ENCODE results near the gene KHK.
"Not testable (repeated sequence)": the region's sequence is repeated elsewhere in the genome, so short reads cannot be mapped to it uniquely, and the experiment has no call there.

KHK gene

DNA sequence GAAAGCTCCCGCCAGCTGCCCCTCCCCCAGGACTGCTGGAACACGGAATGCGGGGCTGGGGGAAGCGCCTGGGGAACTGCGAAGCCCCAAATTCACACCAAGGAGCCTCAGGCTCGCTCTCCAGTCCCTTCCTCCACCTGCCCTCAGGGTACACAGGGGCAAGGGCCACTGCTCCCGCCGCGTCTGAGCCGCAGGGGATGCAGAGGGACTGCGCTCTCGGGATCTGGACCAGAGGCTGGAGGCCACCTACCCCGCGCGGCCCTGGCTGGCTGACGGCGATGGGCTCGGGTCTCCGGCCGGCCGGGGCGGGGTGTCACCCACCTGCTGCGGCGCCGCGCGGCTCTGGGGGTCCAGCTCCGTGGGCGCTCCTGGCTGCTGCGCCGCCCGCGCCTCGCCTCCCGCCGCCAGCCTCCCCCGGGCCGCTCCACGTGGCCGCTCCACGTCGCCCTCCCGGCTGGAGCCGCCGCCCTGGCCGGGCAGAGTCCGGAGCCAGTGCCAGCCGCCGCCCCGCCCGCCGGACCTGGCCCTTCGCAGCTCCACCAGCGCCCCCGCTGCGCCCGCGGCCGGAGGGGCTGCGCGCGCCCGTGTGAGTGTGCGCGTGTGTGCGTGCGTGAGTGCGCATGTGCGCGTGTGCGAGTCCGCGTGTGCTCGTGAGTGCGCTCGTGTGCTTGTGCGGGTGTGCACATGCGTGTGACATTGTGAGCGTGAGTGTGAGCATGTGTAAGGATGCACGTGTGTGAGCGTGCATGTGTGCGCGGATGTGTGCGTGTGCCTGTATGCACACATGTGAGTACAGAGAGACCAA lies 32.2 kb downstream of the KHK start, which contains the start of gene CGREF1:
Gene CGREF1 (minus strand): TSS at position 604 of the 805 bp plus-strand sequence. CDS start 14,762 bp downstream, outside the sequence.
- no peak within 1 kb of the TSS for H3K27ac ChIP-seq

DNA sequence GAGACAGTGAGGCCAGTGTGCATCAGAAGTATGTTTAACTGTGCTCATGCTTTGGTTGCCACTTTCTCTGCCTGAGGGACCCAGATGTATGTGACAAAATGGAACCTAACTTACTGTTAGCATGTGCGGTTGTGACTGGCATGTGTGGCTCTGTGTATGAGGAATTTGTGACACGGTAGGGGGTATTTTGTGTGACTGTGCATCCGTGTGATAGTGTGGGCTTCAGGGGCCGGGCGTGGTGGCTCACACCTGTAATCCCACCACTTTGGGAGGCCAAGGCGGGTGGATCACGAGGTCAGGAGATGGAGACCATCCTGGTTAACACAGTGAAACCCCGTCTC lies 32.7 kb downstream of the KHK start:
- peak overlapping the region in 4 of 7 experiments; percentile 30 to 53 (median 42) for H3K4me3 ChIP-seq
- H3K27ac ChIP-seq, result not testable (repeated sequence)

More for the DNA sequence above, 32.2 kb downstream of the KHK start, which contains the start of gene CGREF1:
- peak within 1 kb of the TSS; percentile 24 to 53 (median 35) for H3K4me3 ChIP-seq

DNA sequence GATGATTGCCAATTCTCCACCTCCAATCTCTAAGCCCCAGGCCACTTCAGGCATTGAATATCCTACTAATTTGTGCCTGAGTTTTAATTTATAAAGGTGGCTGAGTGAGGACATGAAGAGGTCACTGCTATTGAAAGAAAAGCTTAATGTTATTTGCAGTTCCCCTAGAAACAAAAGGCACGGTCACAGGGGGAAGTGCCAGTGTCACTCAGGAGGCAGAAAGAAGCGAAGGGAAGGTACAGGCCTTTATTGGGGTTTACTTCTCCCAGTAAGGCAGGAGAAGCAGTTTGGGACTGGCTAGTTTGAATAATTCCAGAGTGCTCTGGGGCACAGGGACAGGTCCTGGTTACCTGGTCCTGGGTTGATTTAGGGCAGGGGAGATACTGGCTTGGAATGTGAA lies 35.3 kb downstream of the KHK start:
- Histone ChIP-seq H3K27ac (no peak overlapping the region), H3K4me3 (no peak overlapping the region)

DNA sequence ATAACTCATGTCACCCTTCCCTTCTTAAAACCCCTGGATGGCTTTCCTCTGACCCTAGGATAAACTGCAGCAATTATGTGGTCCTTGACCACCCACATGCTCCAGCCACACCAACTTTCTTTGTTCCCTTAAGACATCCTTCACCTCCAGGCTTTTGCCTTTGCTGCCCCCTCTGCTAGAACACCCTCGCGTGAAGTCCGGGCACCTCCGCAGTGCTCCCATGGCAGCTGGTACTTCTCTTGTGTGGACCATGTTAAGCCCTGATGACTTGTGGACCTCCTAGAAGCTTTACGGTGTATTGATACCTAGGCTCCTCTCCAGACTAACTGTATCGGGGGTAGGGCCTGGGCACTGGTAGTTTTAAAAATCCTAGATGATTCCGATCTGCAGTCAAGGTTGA lies 36.2 kb downstream of the KHK start:
- H3K27ac ChIP-seq, result peak overlapping the region in 2 of 21 experiments; percentile 39 to 40
- peak overlapping the region in 2 of 7 experiments; percentile 64 to 72 for H3K4me3 ChIP-seq

DNA sequence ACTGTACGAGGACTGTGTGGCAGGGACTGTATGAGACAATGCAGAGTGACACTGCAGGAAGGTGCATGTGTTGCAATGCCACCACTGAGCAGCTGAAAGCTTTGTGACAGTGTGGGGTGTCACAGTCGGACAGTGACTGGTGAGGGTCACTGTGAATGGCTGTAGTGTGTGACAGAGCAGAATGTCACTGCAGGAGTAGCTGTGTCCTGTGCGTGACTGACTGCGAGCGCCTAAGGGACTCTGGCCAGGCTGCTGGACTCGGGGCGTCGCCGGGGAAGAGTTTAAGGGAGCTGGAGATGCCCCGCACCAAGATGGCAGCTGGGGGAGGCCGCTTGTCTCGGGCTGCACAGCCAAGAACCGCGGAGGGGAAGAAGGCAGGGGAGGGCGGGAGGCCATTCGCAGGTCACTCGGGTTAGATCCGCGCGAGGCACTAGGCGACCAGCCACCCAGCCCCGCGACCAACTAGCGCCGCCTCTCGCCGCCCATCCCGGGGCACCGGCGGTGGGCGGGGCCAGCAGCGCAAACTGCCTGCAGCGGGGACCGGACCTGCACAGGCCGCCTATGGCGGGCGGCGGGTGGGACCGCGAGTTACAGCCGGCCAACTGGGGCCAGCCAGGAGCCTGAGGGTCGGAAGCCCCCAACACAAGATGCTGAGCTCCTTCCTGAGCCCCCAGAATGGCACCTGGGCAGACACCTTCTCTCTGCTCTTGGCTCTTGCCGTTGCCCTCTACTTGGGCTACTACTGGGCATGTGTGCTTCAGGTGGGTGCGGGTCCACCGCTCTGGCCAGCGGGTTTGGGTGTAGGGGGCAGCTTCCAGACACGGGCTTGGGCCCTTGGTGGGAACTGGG lies 37.0 kb downstream of the KHK start, which contains the start of gene ABHD1:
Gene ABHD1 (plus strand): TSS at position 514 of the 849 bp plus-strand sequence. CDS start 134 bp downstream, at position 648.
- peak within 1 kb of the TSS in 16 of 21 experiments; percentile 9 to 81 (median 47) for H3K27ac ChIP-seq
- peak within 1 kb of the TSS; percentile 36 to 72 (median 50) for H3K4me3 ChIP-seq

DNA sequence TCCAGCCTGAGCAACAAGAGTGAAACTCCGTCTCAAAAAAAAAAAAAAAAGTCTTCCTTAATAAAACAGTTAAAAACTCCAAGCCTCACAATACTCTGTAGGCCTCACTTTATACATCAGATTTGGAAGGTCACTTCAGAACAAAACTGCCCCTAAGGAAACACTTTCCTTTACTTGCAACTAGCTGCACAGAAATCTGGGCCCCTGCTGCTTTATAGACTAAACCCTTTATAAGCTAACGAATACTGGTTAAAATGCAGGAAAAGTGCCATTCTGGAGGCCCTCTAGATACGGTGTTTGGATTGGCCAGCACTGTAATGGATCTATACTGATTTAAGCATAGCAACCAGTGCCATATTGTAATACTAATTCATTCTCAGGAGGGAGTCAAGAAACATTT lies 38.5 kb downstream of the KHK start:
- H3K4me3 ChIP-seq, result no peak overlapping the region
- H3K27ac ChIP-seq, result no peak overlapping the region

DNA sequence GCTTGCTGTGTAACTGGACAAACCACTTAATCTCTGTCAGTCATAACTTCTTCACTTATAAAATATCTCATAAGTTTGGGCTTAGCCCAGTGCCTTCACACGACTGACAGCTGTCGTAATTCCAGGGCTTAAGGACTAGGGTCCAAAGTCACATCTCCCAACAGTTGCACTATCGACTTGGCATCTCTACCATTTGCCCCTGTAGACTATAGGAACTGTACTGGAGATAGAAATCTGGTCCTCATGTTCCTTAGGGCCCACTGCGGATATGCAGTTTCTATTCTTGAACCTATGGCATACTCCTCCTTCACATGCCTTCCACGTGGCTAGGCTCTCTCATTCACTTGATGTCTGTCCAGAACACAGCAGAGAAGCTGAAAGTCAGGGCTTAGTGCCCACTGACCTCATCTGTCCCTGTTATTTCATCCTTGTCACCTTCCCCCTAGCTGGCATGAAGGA lies 39.7 kb downstream of the KHK start:
- no peak overlapping the region for H3K27ac ChIP-seq
- H3K4me3 ChIP-seq, result no peak overlapping the region

DNA sequence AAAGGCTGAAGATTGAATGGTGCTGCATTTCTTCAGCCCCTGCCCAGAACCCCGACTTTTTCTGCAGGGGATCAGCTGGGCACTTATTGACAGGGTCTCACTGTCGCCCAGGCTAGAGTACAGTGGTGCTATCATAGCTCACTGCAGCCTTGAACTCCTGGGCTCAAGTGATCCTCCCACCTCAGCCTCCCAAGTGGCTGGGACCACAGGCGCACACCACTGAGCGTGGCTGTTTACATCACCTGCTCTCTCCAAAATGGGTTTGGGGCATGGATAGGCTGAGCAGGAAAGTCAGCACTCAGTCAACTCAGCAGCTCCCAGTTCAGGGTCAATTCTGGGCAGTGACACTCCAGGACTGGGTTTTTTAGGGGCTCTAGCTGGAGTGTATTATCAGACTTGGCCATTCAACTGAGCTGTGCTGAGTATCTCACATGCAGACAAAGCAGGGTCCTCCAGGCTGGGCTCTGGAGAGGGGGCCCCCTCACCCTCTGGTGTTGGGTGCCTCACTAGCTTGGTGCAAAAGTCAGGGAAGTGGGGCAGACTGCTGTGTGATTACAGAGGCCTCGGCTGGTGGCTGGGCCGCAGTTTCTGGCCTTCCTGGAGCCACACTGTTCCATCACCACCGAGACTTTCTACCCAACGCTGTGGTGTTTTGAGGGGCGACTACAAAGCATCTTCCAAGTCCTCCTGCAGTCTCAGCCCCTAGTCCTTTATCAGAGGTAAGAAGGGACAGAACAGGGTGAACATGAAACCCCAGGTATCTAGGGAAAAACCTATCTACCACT lies 41.5 kb downstream of the KHK start:
- Histone ChIP-seq H3K27ac (no peak overlapping the region), H3K4me3 (no peak overlapping the region)

DNA sequence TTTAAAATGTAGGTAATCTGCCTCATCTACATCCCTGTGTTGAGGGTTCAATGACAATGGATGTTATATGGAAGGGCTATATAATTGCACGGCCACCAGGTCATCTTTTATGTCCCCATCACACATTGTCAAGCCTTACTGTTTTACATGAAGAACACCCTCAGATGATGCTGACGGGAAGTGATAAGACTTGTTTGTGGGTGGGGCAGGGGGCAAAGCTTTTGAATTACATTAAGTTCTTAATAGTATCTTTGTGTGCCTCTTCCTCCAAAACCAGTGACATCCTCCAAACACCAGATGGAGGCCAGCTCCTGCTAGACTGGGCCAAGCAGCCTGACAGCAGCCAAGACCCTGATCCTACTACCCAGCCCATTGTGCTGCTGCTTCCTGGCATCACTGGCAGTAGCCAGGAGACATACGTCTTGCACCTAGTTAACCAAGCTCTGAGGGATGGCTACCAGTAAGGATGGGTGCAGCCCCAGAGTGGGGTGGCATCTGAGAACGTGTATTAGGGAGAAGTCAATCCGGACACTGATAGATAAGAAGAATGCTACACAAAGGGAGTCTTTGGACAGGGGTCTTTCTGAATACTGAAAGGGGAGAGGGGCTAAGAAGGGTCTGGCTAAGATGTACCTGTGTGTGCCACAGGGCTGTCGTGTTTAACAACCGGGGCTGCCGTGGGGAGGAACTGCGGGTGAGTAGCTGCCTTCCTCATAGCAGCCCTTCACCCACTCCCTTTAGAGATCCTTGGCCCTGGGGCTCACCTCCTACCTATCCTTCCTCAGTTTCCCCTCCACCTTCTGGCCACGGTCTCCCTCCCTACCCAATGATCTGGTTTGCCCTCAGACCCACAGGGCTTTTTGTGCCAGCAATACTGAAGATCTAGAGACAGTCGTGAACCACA lies 42.3 kb downstream of the KHK start:
- Histone ChIP-seq H3K27ac (no peak overlapping the region), H3K4me3 (no peak overlapping the region)

DNA sequence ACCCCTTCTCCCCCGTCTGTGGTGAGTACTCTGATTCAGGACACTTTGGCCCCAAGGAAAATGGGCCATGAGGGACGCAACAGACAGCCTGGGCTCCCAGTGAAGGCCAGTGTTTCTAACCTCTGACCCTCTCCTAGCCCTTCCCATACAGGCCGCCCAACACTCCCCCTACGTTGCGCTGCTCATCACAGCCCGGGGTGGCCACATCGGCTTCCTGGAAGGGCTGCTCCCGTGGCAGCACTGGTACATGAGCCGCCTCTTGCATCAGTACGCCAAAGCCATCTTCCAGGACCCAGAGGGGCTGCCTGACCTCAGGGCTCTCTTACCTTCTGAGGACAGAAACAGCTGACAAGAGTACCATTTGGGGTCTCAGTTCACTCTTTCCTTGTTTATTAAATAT lies 43.8 kb downstream of the KHK start:
- no peak overlapping the region for H3K27ac ChIP-seq
- no peak overlapping the region for H3K4me3 ChIP-seq

DNA sequence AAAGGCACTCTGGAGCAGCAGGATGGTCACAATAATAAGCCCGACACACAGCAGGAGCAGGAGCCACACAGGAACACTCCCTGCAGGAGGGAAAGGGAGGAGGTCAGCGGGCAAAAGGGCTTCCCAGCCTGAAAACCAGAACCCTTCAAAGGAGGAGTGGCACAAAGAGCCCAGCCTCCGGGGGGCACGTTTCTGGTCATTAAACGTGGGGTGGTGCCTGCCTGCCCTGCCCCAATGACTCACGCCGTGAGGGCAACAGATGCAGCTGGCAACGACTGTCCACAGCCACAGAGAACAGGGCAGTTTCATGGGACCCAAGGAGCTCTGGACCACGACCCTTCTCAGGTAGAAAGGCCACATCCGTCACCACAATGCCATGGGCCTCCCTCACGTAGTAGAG lies 44.9 kb downstream of the KHK start:
- no peak overlapping the region for H3K4me3 ChIP-seq
- H3K27ac ChIP-seq, result no peak overlapping the region

DNA sequence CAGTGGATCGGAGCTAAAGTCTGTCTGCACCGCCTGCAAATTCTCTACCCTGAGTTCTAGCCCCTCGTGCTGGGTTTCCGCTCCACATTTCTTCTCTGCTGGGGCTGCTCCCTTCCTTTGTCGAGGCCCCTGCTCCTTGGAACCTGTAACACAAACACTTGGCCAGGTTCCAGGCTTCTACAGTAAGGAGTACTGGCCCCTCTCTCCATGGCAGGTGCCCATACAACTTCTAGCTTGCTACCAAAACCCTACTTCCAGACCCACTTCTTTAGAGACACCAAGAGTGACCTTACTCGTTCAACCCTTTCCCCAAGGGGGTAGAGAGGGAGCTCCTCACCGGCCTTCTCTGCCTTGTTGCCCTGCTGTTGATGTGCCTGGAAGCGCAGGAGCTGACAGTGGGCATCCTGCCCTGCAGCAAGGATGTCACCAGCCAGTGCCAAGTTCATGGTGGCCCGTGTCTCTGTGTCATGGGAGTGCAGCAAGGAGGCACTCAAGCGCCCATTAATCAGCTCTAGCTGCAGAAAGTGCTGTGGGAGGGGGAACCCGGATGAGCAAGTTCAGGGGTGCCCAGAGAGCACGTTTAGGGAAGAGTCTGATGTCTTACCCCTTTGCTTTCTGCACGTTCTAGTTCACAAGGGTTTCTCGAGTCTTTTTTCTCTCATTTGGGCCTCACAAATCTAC lies 46.8 kb downstream of the KHK start:
- H3K27ac ChIP-seq, result peak overlapping the region in 14 of 21 experiments; percentile 79 to 98 (median 90)

DNA sequence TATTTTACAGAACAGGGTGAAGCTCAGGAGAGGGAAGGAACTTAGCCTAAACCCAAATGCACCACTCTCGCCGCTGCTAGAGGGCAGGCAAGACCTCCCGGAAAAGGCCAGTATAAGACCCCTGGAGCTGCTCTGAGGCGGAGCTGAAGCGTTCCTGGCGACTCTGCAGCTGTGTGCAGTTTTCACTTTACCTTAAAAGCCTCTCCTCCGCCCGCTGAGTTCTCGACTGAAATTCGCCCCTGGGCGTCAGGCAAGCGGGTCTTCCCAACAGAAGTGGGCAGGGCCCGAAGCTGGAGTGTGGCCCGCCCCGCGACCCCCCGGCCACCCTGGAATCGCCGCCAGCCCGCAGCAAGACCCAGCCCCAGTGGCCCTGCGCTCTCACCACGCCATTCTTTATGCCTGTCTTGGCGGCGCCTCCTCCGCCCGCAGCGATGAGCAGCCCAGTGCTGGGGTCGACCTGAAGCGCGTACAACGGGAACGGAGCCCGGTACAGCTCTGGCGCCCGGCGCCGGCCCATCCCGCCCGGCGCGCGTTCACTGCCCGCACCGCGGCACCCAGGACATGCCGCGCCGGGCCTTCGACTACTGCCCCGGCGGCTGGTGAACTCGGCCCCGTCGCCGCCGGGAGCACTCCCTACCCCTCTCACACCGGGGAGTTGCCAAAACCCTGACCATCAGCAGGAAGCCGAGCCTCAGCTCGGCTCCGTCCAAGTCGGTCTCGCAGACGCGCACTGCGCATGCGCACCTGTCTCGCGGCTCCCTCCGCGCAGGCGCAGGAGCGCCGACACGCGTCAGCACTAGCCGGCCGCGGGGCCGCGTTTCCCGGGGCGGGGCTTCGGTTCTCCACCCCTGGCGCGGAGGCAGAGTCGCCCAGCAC lies 47.6 kb downstream of the KHK start, which contains the start of gene PREB:
Gene PREB (minus strand): TSS at position 732 of the 876 bp plus-strand sequence. CDS start 215 bp downstream, at position 517.
- Histone ChIP-seq H3K27ac (peak within 1 kb of the TSS; percentile 78 to 98 (median 88)), H3K4me3 (peak within 1 kb of the TSS; percentile 80 to 98 (median 97))

More for the DNA sequence above, 46.8 kb downstream of the KHK start:
- H3K4me3 ChIP-seq, result peak overlapping the region; percentile 80 to 98 (median 97)

DNA sequence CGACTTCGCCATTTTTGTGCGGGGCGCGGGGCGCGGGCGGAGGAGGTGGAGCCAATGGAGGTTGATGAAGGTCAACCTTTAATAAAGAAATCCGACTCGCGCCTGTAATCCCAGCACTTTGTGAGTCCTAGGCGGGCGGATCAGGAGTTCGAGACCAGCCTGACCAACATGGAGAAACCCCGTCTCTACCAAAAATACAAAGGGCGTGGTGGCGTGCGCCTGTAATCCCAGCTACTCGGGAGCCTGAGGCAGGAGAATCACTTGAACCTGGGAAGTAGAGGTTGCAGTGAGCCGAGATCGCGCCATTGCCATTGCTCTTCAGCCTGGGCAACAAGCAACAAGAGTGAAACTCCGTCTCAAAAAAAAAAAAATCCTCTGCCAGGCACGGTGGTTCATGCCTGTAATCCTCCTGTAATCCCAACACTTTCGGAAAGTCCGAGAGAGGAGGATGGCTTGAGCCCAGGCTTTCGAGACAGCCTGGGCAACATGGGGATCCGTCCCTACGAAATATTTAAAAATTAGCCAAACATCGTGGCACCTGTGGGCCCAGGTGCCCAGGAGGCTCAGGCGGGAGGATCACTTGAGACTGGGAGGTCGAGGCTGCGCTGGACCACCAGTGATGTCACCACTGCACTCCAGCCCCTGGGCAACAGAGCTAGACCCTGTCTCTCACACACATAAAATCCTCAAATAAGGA lies 48.4 kb downstream of the KHK start:
- H3K4me3 ChIP-seq, result peak overlapping the region; percentile 80 to 98 (median 97)
- peak overlapping the region in 11 of 21 experiments; percentile 66 to 95 (median 88) for H3K27ac ChIP-seq

DNA sequence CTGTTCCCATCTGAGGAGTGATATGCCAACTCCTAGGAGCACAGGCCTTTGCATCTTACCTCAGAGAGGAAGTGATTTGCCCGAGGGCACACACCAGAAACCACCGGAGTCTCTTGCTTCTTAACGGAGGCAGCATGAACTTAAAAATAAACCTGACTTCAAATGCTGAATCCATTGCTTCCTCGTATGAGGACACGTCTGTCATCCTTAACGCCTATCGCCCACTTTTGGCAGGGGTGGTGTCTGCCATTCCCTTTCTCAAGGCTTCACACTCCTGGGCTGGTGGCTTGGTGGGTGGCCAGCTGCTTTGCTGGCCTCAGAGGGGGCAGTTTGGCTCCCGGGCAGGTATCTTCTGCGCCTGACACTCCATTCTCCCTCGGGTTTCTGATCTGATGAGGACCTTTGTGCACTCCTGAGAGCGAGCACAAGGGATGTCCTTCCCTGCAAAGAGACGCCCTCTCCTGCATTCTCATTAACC lies 48.9 kb downstream of the KHK start:
- no peak overlapping the region for H3K27ac ChIP-seq
- no peak overlapping the region for H3K4me3 ChIP-seq

DNA sequence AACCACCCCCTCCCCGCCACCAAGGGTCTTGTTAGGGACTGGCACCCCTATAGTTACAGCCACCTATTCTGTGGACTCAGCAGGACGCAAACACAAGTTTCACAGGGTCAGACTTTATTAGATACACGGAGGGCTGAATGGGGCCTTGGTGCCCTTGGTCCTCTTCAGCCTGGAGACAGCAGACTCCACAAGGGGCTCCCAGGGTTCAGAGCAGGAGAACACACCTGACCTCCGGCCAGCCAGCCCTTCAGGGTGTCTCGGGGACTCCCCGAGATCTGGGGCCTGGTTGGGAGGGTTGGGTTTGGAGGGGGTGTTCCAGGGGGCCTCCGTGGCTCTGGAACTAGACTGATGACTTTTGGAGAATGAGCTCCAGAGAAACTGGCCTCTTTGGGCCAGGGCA lies 50.2 kb downstream of the KHK start:
- H3K4me3 ChIP-seq, result no peak overlapping the region
- no peak overlapping the region for H3K27ac ChIP-seq
